ENCODE measurements around the gene PTPN11.

DNA sequence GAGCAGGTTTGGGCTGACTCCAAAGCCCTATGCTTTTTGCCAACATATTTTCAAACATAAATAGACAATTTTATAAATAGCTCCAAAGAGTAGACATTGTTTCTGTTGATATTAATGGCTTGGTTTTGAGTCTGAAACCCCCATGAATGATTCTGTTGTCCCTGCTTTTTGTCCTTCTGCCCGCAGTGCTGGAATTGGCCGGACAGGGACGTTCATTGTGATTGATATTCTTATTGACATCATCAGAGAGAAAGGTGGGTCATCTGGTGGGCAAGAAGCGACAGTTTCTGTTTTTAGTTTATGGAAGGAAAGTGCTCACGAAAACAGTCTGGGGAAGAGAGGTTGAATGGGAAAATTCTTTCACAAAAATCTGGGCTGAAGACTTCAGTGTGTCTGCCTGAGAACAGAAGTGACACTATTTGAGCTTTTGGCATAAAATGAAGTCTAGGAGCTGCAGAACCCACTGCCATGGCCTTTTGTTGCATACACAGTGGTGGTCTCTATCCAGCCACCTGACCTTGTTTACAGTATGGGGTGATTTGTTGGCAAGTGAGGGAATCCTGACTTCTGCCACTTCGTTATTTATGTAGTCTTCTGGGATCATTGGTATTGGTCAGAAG is 69.6 kb downstream of the PTPN11 start:
- TF ChIP-seq CTCF (IDR thresholded peaks at IDR 0.05): no peak
- TF ChIP-seq POLR2AphosphoS5 (IDR thresholded peaks at IDR 0.05): no peak
- no peak for TF ChIP-seq POLR2A (IDR thresholded peaks at IDR 0.05)
- no peak for TF ChIP-seq EP300 (IDR thresholded peaks at IDR 0.05)

Data from gastroesophageal sphincter (tissue), 3 donors.